HG03342 (cell line): ENCODE measurements around the gene HLCS.

ENCODE experiments used
- ATAC-seq: cut with Tn5 transposase; IDR thresholded peaks from one replicate; pipeline ENCODE4 v1.9.1; 2021; ENCODE audit warnings: mild to moderate bottlenecking, moderate library complexity; ENCODE audit not compliant: unreplicated experiment

Gene HLCS

GRCh38 chr21:36749935-36750575 is 216.4 kb downstream of the HLCS start:
- no peak for ATAC-seq

DNA sequence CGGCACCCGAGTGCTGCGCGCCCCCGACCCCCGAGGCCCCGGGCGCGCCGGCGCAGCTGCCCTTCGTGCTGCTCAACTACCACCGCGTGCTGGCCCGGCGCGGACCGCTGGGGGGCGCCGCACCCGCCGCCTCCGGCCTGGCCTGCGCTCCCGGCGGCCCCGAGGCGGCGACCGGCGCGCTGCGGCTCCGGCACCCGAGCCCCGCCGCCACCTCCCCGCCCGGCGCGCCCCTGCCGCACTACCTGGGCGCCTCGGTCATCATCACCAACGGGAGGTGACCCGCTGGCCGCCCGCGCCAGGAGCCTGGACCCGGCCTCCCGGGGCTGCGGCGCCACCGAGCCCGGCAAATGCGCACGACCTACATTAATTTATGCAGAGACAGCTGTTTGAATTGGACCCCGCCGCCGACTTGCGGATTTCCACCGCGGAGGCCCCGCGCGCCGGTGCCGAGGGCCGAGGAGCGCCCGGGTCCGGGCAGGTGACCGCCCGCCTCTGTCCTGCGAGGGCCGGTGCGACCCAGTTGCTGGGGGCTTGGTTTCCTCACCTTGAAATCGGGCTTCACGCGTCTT is 218.6 kb downstream of the HLCS start:
- ATAC-seq, result no peak

- no peak for ATAC-seq
Observed at GRCh38 chr21:36747041-36747814, 219.2 kb downstream of the HLCS start.

GRCh38 chr21:36745459-36745858 is 221.0 kb downstream of the HLCS start:
- ATAC-seq, result no peak

DNA sequence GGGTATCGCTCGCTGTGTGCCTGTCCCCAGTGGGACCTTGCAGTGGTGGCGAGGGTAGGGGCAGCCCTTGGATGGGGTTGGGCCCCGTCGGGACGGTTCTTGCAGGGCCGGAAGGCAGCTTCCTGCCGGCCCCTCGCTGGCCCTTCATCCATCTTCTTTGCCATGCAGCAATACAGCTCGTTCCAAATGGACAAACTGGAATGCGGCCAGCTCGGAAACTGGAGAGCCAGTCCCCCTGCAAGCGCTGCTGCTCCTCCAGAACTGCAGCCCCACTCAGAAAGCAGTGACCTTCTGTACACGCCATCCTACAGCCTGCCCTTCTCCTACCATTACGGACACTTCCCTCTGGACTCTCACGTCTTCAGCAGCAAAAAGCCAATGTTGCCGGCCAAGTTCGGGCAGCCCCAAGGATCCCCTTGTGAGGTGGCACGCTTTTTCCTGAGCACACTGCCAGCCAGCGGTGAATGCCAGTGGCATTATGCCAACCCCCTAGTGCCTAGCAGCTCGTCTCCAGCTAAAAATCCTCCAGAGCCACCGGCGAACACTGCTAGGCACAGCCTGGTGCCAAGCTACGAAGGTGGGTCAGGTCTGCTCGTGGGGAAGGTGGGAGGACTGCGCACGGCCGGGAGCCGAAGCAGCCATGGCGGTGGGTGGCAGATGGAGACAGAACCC is 221.8 kb downstream of the HLCS start:
- no peak for ATAC-seq

- ATAC-seq, result no peak
Observed at GRCh38 chr21:36744190-36744559, 222.3 kb downstream of the HLCS start.

DNA sequence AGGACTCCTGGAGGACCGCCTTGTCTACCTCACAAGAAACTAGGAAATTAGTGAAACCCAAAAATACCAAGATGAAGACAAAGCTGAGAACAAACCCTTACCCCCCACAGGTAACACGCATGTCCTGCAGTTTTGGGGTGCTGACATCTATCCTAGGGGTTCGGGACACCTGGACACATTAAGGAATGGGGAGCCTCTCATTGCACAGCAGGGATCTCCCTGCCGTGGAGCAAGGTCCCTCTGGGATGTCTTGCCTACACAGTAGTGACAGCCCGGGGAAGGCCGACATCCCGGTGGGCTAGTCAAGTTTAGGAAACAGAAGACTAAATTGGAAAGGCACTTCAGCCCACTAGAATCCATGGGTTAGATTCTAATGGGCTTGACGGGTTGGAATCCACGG is 223.0 kb downstream of the HLCS start:
- no peak for ATAC-seq

DNA sequence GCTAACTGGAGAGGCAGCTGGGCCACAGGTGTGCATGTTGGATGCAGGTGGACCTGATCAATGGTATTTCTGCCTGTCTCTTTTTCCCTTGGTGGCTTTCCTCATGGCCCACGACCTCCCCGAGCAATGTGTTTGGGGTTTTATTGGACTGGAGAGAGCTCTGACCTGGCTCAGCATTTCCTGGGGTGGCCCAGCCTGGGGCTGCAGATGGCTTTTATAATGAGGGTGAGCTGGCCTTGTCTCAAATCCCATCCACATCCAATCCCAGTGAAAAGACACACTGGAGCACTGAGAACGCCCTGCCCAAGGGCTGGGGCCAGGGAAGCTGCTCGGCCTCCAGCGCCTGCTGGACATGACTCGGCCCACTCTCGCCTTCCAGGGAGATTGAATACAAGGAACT is 223.5 kb downstream of the HLCS start:
- no peak for ATAC-seq

- ATAC-seq, result no peak
Observed at GRCh38 chr21:36741506-36741905, 225.0 kb downstream of the HLCS start.

DNA sequence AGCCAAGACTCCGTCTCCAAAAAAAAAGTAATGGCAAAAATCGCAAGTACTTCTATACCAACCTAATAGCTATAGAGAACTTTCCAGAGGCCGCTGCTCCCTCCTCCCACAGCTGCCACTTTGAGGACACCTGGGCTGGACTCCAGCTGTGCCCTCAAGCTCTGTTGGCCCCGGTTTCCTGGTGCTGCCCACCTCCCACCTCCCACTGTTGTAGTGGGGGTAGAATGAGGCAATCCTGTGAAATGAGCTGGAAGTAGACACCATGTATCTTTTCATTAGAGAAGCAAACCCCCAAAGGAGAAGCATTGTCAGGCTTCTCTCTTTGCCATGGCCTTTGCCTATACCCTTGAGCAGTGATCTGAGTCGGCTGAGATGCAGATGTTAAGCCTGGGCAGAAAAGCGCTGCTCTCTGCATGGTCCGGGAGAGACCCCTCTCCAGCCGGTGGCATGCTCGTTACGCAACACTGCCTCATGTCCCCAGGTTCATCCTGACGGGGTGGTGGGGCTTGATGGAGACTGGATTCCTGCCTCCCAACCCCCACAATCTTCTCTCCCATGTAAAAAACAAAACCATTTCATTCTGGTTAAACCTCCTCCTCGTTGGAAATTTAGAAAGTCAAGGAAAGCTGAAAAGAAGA is 227.9 kb downstream of the HLCS start:
- ATAC-seq, result no peak

- ATAC-seq, result no peak
Observed at GRCh38 chr21:36735724-36736320, 230.6 kb downstream of the HLCS start.

GRCh38 chr21:36735201-36735515 is 231.3 kb downstream of the HLCS start:
- ATAC-seq, result no peak

- ATAC-seq, result no peak
Observed at GRCh38 chr21:36734367-36735200, 231.9 kb downstream of the HLCS start.

GRCh38 chr21:36733857-36734256 is 232.6 kb downstream of the HLCS start:
- ATAC-seq, result no peak

GRCh38 chr21:36732761-36733160 is 233.7 kb downstream of the HLCS start:
- no peak for ATAC-seq

- no peak for ATAC-seq
Observed at GRCh38 chr21:36732217-36732616, 234.3 kb downstream of the HLCS start.

- no peak for ATAC-seq
Observed at GRCh38 chr21:36730291-36731281, 235.9 kb downstream of the HLCS start.

GRCh38 chr21:36729310-36729970 is 237.0 kb downstream of the HLCS start:
- ATAC-seq, result no peak
